ENCODE results near the gene DNHD1.
A peak's percentile ranks its signal among the peaks of the same experiment; 100 is the strongest.
"Not testable (repeated sequence)": the region's sequence is repeated elsewhere in the genome, so short reads cannot be mapped to it uniquely, and the experiment has no call there.

DNHD1 gene

GRCh38 chr11:6480299-6480914 lies 16.7 kb upstream of the DNHD1 start:
- no peak for DNase-seq

GRCh38 chr11:6481012-6481923 lies 15.8 kb upstream of the DNHD1 start, which contains the start of the genes ARFIP2 and TIMM10B:
TSS of gene ARFIP2 (minus strand) at chr11:6481331. CDS start at chr11:6480421, 910 bp downstream.
TSS of gene TIMM10B (plus strand) at chr11:6481501. CDS start at chr11:6481517, 16 bp downstream.
- peak; percentile 98 for DNase-seq

- DNase-seq = no peak
These were observed 15.2 kb upstream of the DNHD1 start for GRCh38 chr11:6481924-6482275.

- no peak for DNase-seq
These were observed 14.6 kb upstream of the DNHD1 start for GRCh38 chr11:6482441-6482840.

- DNase-seq = no peak
These were observed 14.1 kb upstream of the DNHD1 start for GRCh38 chr11:6483015-6483414.

GRCh38 chr11:6485661-6486060 lies 11.4 kb upstream of the DNHD1 start:
- no peak for DNase-seq

GRCh38 chr11:6486256-6486655 lies 10.8 kb upstream of the DNHD1 start:
- no peak for DNase-seq

- no peak for DNase-seq
These were observed 10.1 kb upstream of the DNHD1 start for GRCh38 chr11:6486938-6487337.

GRCh38 chr11:6488342-6488741 lies 8.7 kb upstream of the DNHD1 start:
- no peak for DNase-seq

- no peak for DNase-seq
These were observed 8.3 kb upstream of the DNHD1 start for GRCh38 chr11:6488821-6489220.

GRCh38 chr11:6489306-6489705 lies 7.8 kb upstream of the DNHD1 start:
- no peak for DNase-seq

- DNase-seq = no peak
These were observed 1.0 kb downstream of the DNHD1 start for GRCh38 chr11:6498121-6498520.

GRCh38 chr11:6498544-6498943 lies 1.5 kb downstream of the DNHD1 start:
- DNase-seq = no peak

- DNase-seq = no peak
These were observed 5.3 kb downstream of the DNHD1 start for GRCh38 chr11:6502382-6502781.

- DNase-seq = no peak
These were observed 7.1 kb downstream of the DNHD1 start for GRCh38 chr11:6504166-6504565.

- no peak for DNase-seq
These were observed 8.6 kb downstream of the DNHD1 start for GRCh38 chr11:6505577-6506240.

- no peak for DNase-seq
These were observed 19.8 kb downstream of the DNHD1 start for GRCh38 chr11:6516865-6517264.

- DNase-seq = no peak
These were observed 23.2 kb downstream of the DNHD1 start for GRCh38 chr11:6520265-6520664.

GRCh38 chr11:6521946-6522345 lies 24.9 kb downstream of the DNHD1 start:
- not testable (repeated sequence) for DNase-seq

- DNase-seq = no peak
These were observed 26.2 kb downstream of the DNHD1 start for GRCh38 chr11:6523253-6523652.

GRCh38 chr11:6526411-6527135 lies 29.5 kb downstream of the DNHD1 start:
- DNase-seq = no peak

- no peak for DNase-seq
These were observed 32.2 kb downstream of the DNHD1 start for GRCh38 chr11:6529266-6529665.

GRCh38 chr11:6530848-6531247 lies 33.8 kb downstream of the DNHD1 start:
- no peak for DNase-seq
